B cell (primary cell): ENCODE results near the gene LRRC15. TPM values are rescaled to one million over a fixed set of nuclear protein-coding genes. Genes with fewer than 3 reads are reported as not detected.

Source experiments
- ATAC-seq: fragments of 200-7000 bp; cut with Tn5 transposase; one replicate; pipeline ENCODE4 v1.10.0; 2021; ENCODE audit warnings: low read depth, mild to moderate bottlenecking, moderate number of reproducible peaks, moderate library complexity
- CTCF ChIA-PET: fragments of 350-600 bp; sonication (Branson Sonifier 250); formaldehyde crosslinking; loops from one replicate; lab custom pipeline; 2021; ENCODE audit warnings: antibody characterized with exemption, inconsistent platforms; lab: Charles Lee
- POLR2A ChIA-PET: fragments of 350-600 bp; sonication (Branson Sonifier 250); formaldehyde crosslinking; loops from one replicate; lab custom pipeline; 2021; ENCODE audit warnings: antibody characterized with exemption; lab: Charles Lee
- DNase-seq: peaks from one replicate; pipeline ENCODE4 v3.0.0; 2013
- H2AFZ ChIP-seq: 2 replicates; pipeline ENCODE4 v1.6.1; 2012; ENCODE audit warnings: mild to moderate bottlenecking, low read depth, low read length; ENCODE audit not compliant: insufficient read depth, poor library complexity, severe bottlenecking
- H3K27ac ChIP-seq, 2 donors: 1 replicate in 1 of 2; 2 replicates in 1 of 2; pipeline ENCODE4 v1.5.1; 2012 to 2013; ENCODE audit warnings: low read length in 2 of 2, mild to moderate bottlenecking in 2 of 2, moderate library complexity in 1 of 2
- H3K27me3 ChIP-seq, 4 experiments: fragments of 200-600 bp in 1 of 4; sonication (generic) in 1 of 4; replicated peaks in 1 of 4; 1 replicate in 2 of 4; 2 replicates in 2 of 4; pipeline versions ENCODE4 v1.6.1 to v1.7.0; 2013 to 2016; ENCODE audit warnings: low read length in 3 of 4, mild to moderate bottlenecking in 2 of 4, mixed read lengths in 1 of 4, moderate library complexity in 1 of 4; ENCODE audit not compliant: insufficient read depth in 4 of 4, control insufficient read depth in 3 of 4; ENCODE audit errors: control extremely low read depth in 1 of 4
- H3K36me3 ChIP-seq, 2 experiments: replicated peaks in 1 of 2; 1 replicate in 1 of 2; 2 replicates in 1 of 2; pipeline versions ENCODE4 v1.6.1 to v1.7.1; 2013; ENCODE audit warnings: low read length in 1 of 2; ENCODE audit not compliant: insufficient read depth in 2 of 2, control insufficient read depth in 1 of 2; ENCODE audit errors: control extremely low read depth in 1 of 2, extremely low read depth in 1 of 2
- H3K4me1 ChIP-seq, 2 donors: fragments of 200-600 bp in 1 of 2; sonication (generic) in 1 of 2; 1 replicate in 1 of 2; 2 replicates in 1 of 2; pipeline versions ENCODE4 v1.5.1 to v1.6.1; 2013 to 2017; ENCODE audit warnings: low read length in 2 of 2; ENCODE audit not compliant: control insufficient read depth in 2 of 2, insufficient read depth in 2 of 2
- H3K4me2 ChIP-seq: replicated peaks from 2 replicates; pipeline ENCODE3; 2012; ENCODE audit warnings: mild to moderate bottlenecking, low read depth, low read length; ENCODE audit not compliant: poor library complexity, severe bottlenecking
- H3K4me3 ChIP-seq, 5 experiments: fragments of 200-600 bp in 1 of 5; sonication (generic) in 1 of 5; 1 replicate in 3 of 5; 2 replicates in 2 of 5; pipeline versions ENCODE4 v1.5.1 to v1.7.0; 2011 to 2016; ENCODE audit warnings: low read length in 4 of 5, mild to moderate bottlenecking in 4 of 5, low read depth in 2 of 5, control low read depth in 1 of 5, moderate library complexity in 1 of 5; ENCODE audit not compliant: insufficient read depth in 1 of 5; ENCODE audit errors: control extremely low read depth in 1 of 5, extremely low read depth in 1 of 5
- H3K79me2 ChIP-seq: fragments of 200-600 bp; sonication (generic); one replicate; pipeline ENCODE4 v1.6.0; 2016; ENCODE audit warnings: low read length; ENCODE audit not compliant: control insufficient read depth, insufficient read depth
- H3K9ac ChIP-seq: fragments of 200-600 bp; sonication (generic); 2 replicates; pipeline ENCODE4 v1.6.1; 2017; ENCODE audit warnings: mild to moderate bottlenecking, low read length, moderate library complexity
- H3K9me3 ChIP-seq, 3 donors: one replicate each; pipeline versions ENCODE4 v1.6.1 to v1.7.1; 2013; ENCODE audit warnings: low read length in 2 of 3; ENCODE audit not compliant: control insufficient read depth in 2 of 3, insufficient read depth in 1 of 3; ENCODE audit errors: control extremely low read depth in 1 of 3
- H4K20me1 ChIP-seq: 2 replicates; pipeline ENCODE4 v1.6.0; 2012; ENCODE audit warnings: mild to moderate bottlenecking, low read length; ENCODE audit not compliant: insufficient read depth, control insufficient read depth, poor library complexity, severe bottlenecking
- H3K27ac Mint-ChIP-seq: one replicate; pipeline ENCODE4 v1.8.0; 2021; ENCODE audit warnings: mixed read lengths
- H3K27me3 Mint-ChIP-seq: one replicate; pipeline ENCODE4 v1.8.0; 2021; ENCODE audit warnings: mixed read lengths
- H3K4me1 Mint-ChIP-seq: one replicate; pipeline ENCODE4 v1.8.0; 2021; ENCODE audit warnings: mixed read lengths
- H3K4me3 Mint-ChIP-seq: one replicate; pipeline ENCODE4 v1.8.0; 2021; ENCODE audit warnings: mixed read lengths
- H3K9me3 Mint-ChIP-seq: one replicate; pipeline ENCODE4 v1.8.0; 2022; ENCODE audit warnings: mixed read lengths; ENCODE audit not compliant: insufficient read depth
- EZH2 ChIP-seq: IDR thresholded peaks from 2 replicates; pipeline ENCODE4 v1.6.1; 2012; ENCODE audit warnings: borderline replicate concordance, low read depth, mild to moderate bottlenecking, moderate library complexity, low read length; ENCODE audit not compliant: insufficient read depth, poor library complexity, severe bottlenecking
- WGBS: methylation state at CpG from one replicate; pipeline ENCODE4 v1.1.5; 2013; ENCODE audit warnings: missing lambda C conversion rate; ENCODE audit not compliant: insufficient coverage; 5-methylcytosine and 5-hydroxymethylcytosine counted together
- intact Hi-C: fragments of 100-400 bp; cut with micrococcal nuclease; formaldehyde crosslinking; loops from one replicate; pipeline ENCODE4 v1.10.0; 2022
- polyA plus RNA-seq: library from polyadenylated mRNA; depleted of rRNA; stranded (reverse); fragments of >200 nt; gene quantifications from 2 replicates; pipeline ENCODE4 v1.2.3, GENCODE V29; 2012
- total RNA-seq, 2 donors: library from RNA; stranded (reverse); fragments of 120-200 nt in 1 of 2; gene quantifications; 1 replicate in 1 of 2; 2 replicates in 1 of 2; pipeline versions ENCODE4 v1.2.3 to v1.2.4, GENCODE V29; 2013 to 2022
- TF ChIP-seq, protein P1 (sequence below): fragments of 200-600 bp; IDR thresholded peaks from one replicate; pipeline ENCODE4 v1.8.0; 2022; ENCODE audit warnings: antibody characterized with exemption, mild to moderate bottlenecking

The LRRC15 gene
- total and polyA plus RNA-seq, 2 donors (not counting 1 experiment from before 2014, with no cell fraction given) = not detected

DNA sequence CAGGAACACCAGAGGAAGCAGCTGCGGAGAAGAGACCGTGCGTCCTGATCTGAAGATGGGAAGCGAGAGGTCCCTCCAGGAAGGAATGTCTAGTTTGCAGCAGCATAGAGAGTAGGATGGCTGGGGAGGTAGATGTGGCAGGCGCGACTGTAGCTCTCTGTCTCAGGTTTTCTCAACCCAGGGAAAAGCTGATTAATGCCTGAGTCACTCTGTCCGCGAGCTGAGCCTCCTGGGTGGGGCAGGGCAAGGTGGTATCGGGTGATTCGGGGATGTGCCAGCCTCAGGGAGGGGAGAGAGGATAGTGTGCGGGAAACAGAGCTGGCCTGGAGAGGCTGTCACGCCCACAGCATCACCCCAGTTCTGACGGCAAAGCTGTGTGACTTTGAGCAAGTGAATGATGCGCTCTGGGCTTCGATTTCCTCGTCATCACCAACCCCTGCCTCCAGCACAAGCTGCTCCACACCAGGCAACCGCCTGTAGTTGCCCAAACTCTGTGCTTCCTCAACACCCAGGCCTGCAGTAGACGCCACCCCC is 46.8 kb downstream of the LRRC15 start:
- H3K36me3 ChIP-seq = no peaks in the 10 kb centered on the region
- no peak overlapping the region for H3K4me3 ChIP-seq
- H3K4me1 ChIP-seq = peaks cover 10 to 11% of the 10 kb centered on the region in 2 donors
- intact Hi-C loops = no loop called here
- H2AFZ ChIP-seq = no peak overlapping the region
- peaks cover 3% of the 10 kb centered on the region for H3K4me1 Mint-ChIP-seq
- no peak overlapping the region for H3K27ac ChIP-seq
- WGBS = 79% methylated on average over 17 of the region's 18 CpGs
- POLR2A ChIA-PET = no interaction called here
- H3K9me3 ChIP-seq = peaks cover 0 to 38% (median 12%) of the 10 kb centered on the region in 3 donors
- no peak overlapping the region for H3K9ac ChIP-seq
- H3K27me3 Mint-ChIP-seq = peaks cover 21% of the 10 kb centered on the region
- H3K27me3 ChIP-seq = peaks cover 0 to 30% (median under 1%) of the 10 kb centered on the region in 4 experiments
- H3K9me3 Mint-ChIP-seq = peaks cover 2% of the 10 kb centered on the region
- H3K79me2 ChIP-seq = no peaks in the 10 kb centered on the region
- no peak for TF ChIP-seq EZH2
- TF ChIP-seq, protein P1, sequence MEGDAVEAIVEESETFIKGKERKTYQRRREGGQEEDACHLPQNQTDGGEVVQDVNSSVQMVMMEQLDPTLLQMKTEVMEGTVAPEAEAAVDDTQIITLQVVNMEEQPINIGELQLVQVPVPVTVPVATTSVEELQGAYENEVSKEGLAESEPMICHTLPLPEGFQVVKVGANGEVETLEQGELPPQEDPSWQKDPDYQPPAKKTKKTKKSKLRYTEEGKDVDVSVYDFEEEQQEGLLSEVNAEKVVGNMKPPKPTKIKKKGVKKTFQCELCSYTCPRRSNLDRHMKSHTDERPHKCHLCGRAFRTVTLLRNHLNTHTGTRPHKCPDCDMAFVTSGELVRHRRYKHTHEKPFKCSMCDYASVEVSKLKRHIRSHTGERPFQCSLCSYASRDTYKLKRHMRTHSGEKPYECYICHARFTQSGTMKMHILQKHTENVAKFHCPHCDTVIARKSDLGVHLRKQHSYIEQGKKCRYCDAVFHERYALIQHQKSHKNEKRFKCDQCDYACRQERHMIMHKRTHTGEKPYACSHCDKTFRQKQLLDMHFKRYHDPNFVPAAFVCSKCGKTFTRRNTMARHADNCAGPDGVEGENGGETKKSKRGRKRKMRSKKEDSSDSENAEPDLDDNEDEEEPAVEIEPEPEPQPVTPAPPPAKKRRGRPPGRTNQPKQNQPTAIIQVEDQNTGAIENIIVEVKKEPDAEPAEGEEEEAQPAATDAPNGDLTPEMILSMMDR = no peak
- H4K20me1 ChIP-seq = no peaks in the 10 kb centered on the region
- DNase-seq (no peak), ATAC-seq (no peak)
- peak overlapping the region; percentile 18 for H3K4me3 Mint-ChIP-seq
- peak overlapping the region; percentile 21 for H3K27ac Mint-ChIP-seq
- H3K4me2 ChIP-seq = no peak overlapping the region
- CTCF ChIA-PET = interaction anchor here (0.9 to 1.4 kb wide), 4 partner anchors 11 to 542 kb away, joined by 4 to 6 read pairs (median 4); no protein-coding TSS in a partner anchor
